Trophoblast cell (in vitro differentiated cells and primary cell): ENCODE data around the gene NUDT21.

ENCODE experiments used
- DNase-seq, 2 donors: peaks; one replicate each; pipeline ENCODE4 v3.0.0-alpha.2; 2016
- H2AFZ ChIP-seq: 2 replicates; pipeline ENCODE4 v1.6.1; 2013; ENCODE audit warnings: low read length, moderate library complexity, mild to moderate bottlenecking; ENCODE audit not compliant: insufficient read depth, poor library complexity
- H2AK5ac ChIP-seq: 2 replicates; pipeline ENCODE4 v1.6.1; 2013; ENCODE audit warnings: mild to moderate bottlenecking, low read length
- H2BK120ac ChIP-seq: 2 replicates; pipeline ENCODE4 v1.6.1; 2013; ENCODE audit warnings: low read length, mild to moderate bottlenecking, moderate library complexity; ENCODE audit not compliant: insufficient read depth, poor library complexity
- H2BK12ac ChIP-seq: 2 replicates; pipeline ENCODE4 v1.6.1; 2013; ENCODE audit warnings: mild to moderate bottlenecking, low read length, moderate library complexity
- H2BK5ac ChIP-seq: 2 replicates; pipeline ENCODE4 v1.6.1; 2013; ENCODE audit warnings: low read length, low read depth, moderate library complexity, mild to moderate bottlenecking; ENCODE audit not compliant: poor library complexity
- H3K14ac ChIP-seq: 2 replicates; pipeline ENCODE4 v1.6.1; 2013; ENCODE audit warnings: mild to moderate bottlenecking, low read length
- H3K18ac ChIP-seq: 2 replicates; pipeline ENCODE4 v1.6.1; 2013; ENCODE audit warnings: mild to moderate bottlenecking, low read length
- H3K23ac ChIP-seq: 2 replicates; pipeline ENCODE4 v1.6.1; 2013; ENCODE audit warnings: low read length
- H3K27ac ChIP-seq: 2 replicates; pipeline ENCODE4 v1.5.1; 2013; ENCODE audit warnings: low read depth, mild to moderate bottlenecking, inconsistent platforms, low read length, moderate library complexity
- H3K27me3 ChIP-seq: 2 replicates; pipeline ENCODE4 v1.6.1; 2013; ENCODE audit warnings: inconsistent platforms, mild to moderate bottlenecking, low read length, moderate library complexity; ENCODE audit not compliant: insufficient read depth
- H3K36me3 ChIP-seq, 2 experiments: 1 replicate in 1 of 2; 2 replicates in 1 of 2; pipeline ENCODE4 v1.6.1; 2013; ENCODE audit warnings: low read length in 2 of 2, mild to moderate bottlenecking in 2 of 2, moderate library complexity in 1 of 2; ENCODE audit not compliant: insufficient read depth in 2 of 2, control insufficient read depth in 1 of 2
- H3K4ac ChIP-seq: 2 replicates; pipeline ENCODE4 v1.6.1; 2013; ENCODE audit warnings: low read depth, mild to moderate bottlenecking, low read length, moderate library complexity
- H3K4me1 ChIP-seq, 2 experiments: 1 replicate in 1 of 2; 2 replicates in 1 of 2; pipeline ENCODE4 v1.6.1; 2013; ENCODE audit warnings: low read length in 2 of 2, mild to moderate bottlenecking in 2 of 2, moderate library complexity in 1 of 2; ENCODE audit not compliant: insufficient read depth in 2 of 2, control insufficient read depth in 1 of 2
- H3K4me2 ChIP-seq: 2 replicates; pipeline ENCODE4 v1.6.1; 2013; ENCODE audit warnings: inconsistent platforms, mild to moderate bottlenecking, low read length, moderate library complexity
- H3K4me3 ChIP-seq: 2 replicates; pipeline ENCODE4 v1.5.1; 2013; ENCODE audit warnings: mild to moderate bottlenecking, low read depth, low read length, inconsistent platforms
- H3K79me1 ChIP-seq: one replicate; pipeline ENCODE4 v1.6.1; 2013; ENCODE audit warnings: low read length
- H3K79me2 ChIP-seq: 2 replicates; pipeline ENCODE4 v1.6.1; 2013; ENCODE audit warnings: low read length, mild to moderate bottlenecking; ENCODE audit not compliant: control insufficient read depth, insufficient read depth, poor library complexity
- H3K9ac ChIP-seq: 2 replicates; pipeline ENCODE4 v1.6.1; 2013; ENCODE audit warnings: mild to moderate bottlenecking, low read length
- H3K9me3 ChIP-seq: 2 replicates; pipeline ENCODE4 v1.6.1; 2013; ENCODE audit warnings: low read depth, mild to moderate bottlenecking, control low read depth, inconsistent platforms, low read length; ENCODE audit not compliant: insufficient read depth
- H4K12ac ChIP-seq: 2 replicates; pipeline ENCODE4 v1.6.1; 2013; ENCODE audit warnings: low read depth, mild to moderate bottlenecking, low read length, moderate library complexity
- H4K8ac ChIP-seq: 2 replicates; pipeline ENCODE4 v1.6.1; 2013; ENCODE audit warnings: low read depth, mild to moderate bottlenecking, low read length, moderate library complexity
- H4K91ac ChIP-seq: one replicate; pipeline ENCODE4 v1.6.1; 2013; ENCODE audit warnings: low read depth, mild to moderate bottlenecking, low read length, moderate library complexity
- WGBS: extraction: QIAGEN DNeasy Blood & Tissue Kit; methylation state at CpG from one replicate; pipeline ENCODE4 v1.1.7; 2013; ENCODE audit warnings: missing lambda C conversion rate; ENCODE audit not compliant: insufficient read length, insufficient coverage; ENCODE audit errors: extremely low coverage; 5-methylcytosine and 5-hydroxymethylcytosine counted together

The NUDT21 gene

GRCh38 chr16:56417138-56417537 lies 34.0 kb downstream of the NUDT21 start:
- Histone ChIP-seq H4K12ac (no peak overlapping the region), H3K23ac (no peak overlapping the region), H2BK120ac (no peak overlapping the region), H2AK5ac (no peak overlapping the region), H2BK5ac (no peak overlapping the region), H3K27me3 (no peaks in the 10 kb centered on the region), H3K79me1 (no peaks in the 10 kb centered on the region), H3K9me3 (no peaks in the 10 kb centered on the region), H2BK12ac (no peak overlapping the region), H2AFZ (no peak overlapping the region), H3K36me3 (peaks cover 2 to 3% of the 10 kb centered on the region in 2 experiments), H4K8ac (no peak overlapping the region), H3K79me2 (no peaks in the 10 kb centered on the region), H3K27ac (no peak overlapping the region), H3K4me1 (peaks cover 0 to 3% of the 10 kb centered on the region in 2 experiments), H3K9ac (no peak overlapping the region), H4K91ac (no peak overlapping the region), H3K4ac (no peak overlapping the region), H3K18ac (no peak overlapping the region), H3K14ac (no peak overlapping the region), H3K4me2 (no peak overlapping the region), H3K4me3 (no peak overlapping the region)
- WGBS = no CpG with 5 or more reads among the region's 4 CpGs
- DNase-seq = no peak

- Histone ChIP-seq H3K14ac (no peak overlapping the region), H3K79me1 (no peaks in the 10 kb centered on the region), H3K36me3 (peaks cover 3 to 4% of the 10 kb centered on the region in 2 experiments), H4K12ac (no peak overlapping the region), H3K4me1 (peaks cover 0 to 3% of the 10 kb centered on the region in 2 experiments), H3K9me3 (no peaks in the 10 kb centered on the region), H2BK12ac (no peak overlapping the region), H3K4me3 (no peak overlapping the region), H4K8ac (no peak overlapping the region), H3K18ac (no peak overlapping the region), H2AK5ac (no peak overlapping the region), H4K91ac (no peak overlapping the region), H3K27me3 (no peaks in the 10 kb centered on the region), H3K79me2 (no peaks in the 10 kb centered on the region), H3K4ac (no peak overlapping the region), H3K4me2 (no peak overlapping the region), H3K9ac (no peak overlapping the region), H2AFZ (no peak overlapping the region), H2BK5ac (no peak overlapping the region), H3K23ac (no peak overlapping the region), H2BK120ac (no peak overlapping the region), H3K27ac (no peak overlapping the region)
- 100% methylated on average over 3 of the region's 4 CpGs for WGBS
- no peak for DNase-seq
These were observed 35.3 kb downstream of the NUDT21 start for GRCh38 chr16:56415875-56416274.

- Histone ChIP-seq H3K27ac (no peak overlapping the region), H4K8ac (no peak overlapping the region), H3K79me2 (no peaks in the 10 kb centered on the region), H3K27me3 (no peaks in the 10 kb centered on the region), H4K12ac (no peak overlapping the region), H2AK5ac (no peak overlapping the region), H3K23ac (no peak overlapping the region), H3K4me2 (no peak overlapping the region), H2AFZ (no peak overlapping the region), H4K91ac (no peak overlapping the region), H3K36me3 (peaks cover 4 to 6% of the 10 kb centered on the region in 2 experiments), H3K4ac (no peak overlapping the region), H3K9me3 (no peaks in the 10 kb centered on the region), H3K14ac (no peak overlapping the region), H2BK12ac (no peak overlapping the region), H3K79me1 (no peaks in the 10 kb centered on the region), H2BK120ac (no peak overlapping the region), H3K4me3 (no peak overlapping the region), H3K4me1 (no peaks in the 10 kb centered on the region), H2BK5ac (no peak overlapping the region), H3K9ac (no peak overlapping the region), H3K18ac (no peak overlapping the region)
- no peak for DNase-seq
- no CpG with 5 or more reads among the region's 5 CpGs for WGBS
These were observed 36.8 kb downstream of the NUDT21 start for GRCh38 chr16:56414366-56414765.

GRCh38 chr16:56413381-56413780 lies 37.8 kb downstream of the NUDT21 start:
- H3K79me2 ChIP-seq = no peaks in the 10 kb centered on the region

More at GRCh38 chr16:56413381-56413780, 37.8 kb downstream of the NUDT21 start:
- no peak for DNase-seq
- Histone ChIP-seq H3K14ac (no peak overlapping the region), H4K91ac (no peak overlapping the region), H2BK12ac (no peak overlapping the region), H3K27ac (no peak overlapping the region), H3K4ac (no peak overlapping the region), H3K4me3 (no peak overlapping the region), H3K27me3 (no peaks in the 10 kb centered on the region), H2BK5ac (no peak overlapping the region), H3K79me1 (no peaks in the 10 kb centered on the region), H3K9ac (no peak overlapping the region), H4K12ac (no peak overlapping the region), H3K4me1 (no peaks in the 10 kb centered on the region), H3K36me3 (peaks cover 9 to 12% of the 10 kb centered on the region in 2 experiments), H2AK5ac (no peak overlapping the region), H2BK120ac (no peak overlapping the region), H2AFZ (no peak overlapping the region), H3K9me3 (no peaks in the 10 kb centered on the region), H3K18ac (no peak overlapping the region), H3K4me2 (no peak overlapping the region), H3K23ac (no peak overlapping the region), H4K8ac (no peak overlapping the region)
- no CpG with 5 or more reads among the region's 5 CpGs for WGBS
